ENCODE measurements around the gene TNFRSF18.
A peak's percentile ranks its signal among the peaks of the same experiment; 100 is the strongest.

Gene TNFRSF18

GRCh38 chr1:1160281-1160930 is 46.0 kb downstream of the TNFRSF18 start:
- CTCF ChIA-PET = interaction anchor here (3.0 kb wide), 1 partner anchor 38 kb away, joined by 14 read pairs; no protein-coding TSS in a partner anchor
- POLR2A ChIA-PET = no interaction called here
- DNase-seq (ENCODE audit: extremely low spot score) = no peak
- TF ChIP-seq CTCF (IDR thresholded peaks at IDR 0.05; ENCODE audit: control extremely low read depth, extremely low read depth, low read depth, missing control alignments) = no peak

GRCh38 chr1:1157914-1158710 is 48.3 kb downstream of the TNFRSF18 start:
- DNase-seq (ENCODE audit: extremely low spot score) = peak; percentile 82
- POLR2A ChIA-PET = no interaction called here
- CTCF ChIA-PET = interaction anchor here (1.1 to 3.0 kb wide), 2 partner anchors 36 to 73 kb away, joined by 3 to 14 read pairs; no protein-coding TSS in a partner anchor
- TF ChIP-seq CTCF (IDR thresholded peaks at IDR 0.05; ENCODE audit: control extremely low read depth, extremely low read depth, low read depth, missing control alignments) = no peak

GRCh38 chr1:1157426-1157913 is 48.9 kb downstream of the TNFRSF18 start:
- POLR2A ChIA-PET = no interaction called here
- no peak for TF ChIP-seq CTCF (IDR thresholded peaks at IDR 0.05; ENCODE audit: control extremely low read depth, extremely low read depth, low read depth, missing control alignments)
- CTCF ChIA-PET = interaction anchor here (1.1 to 3.0 kb wide), 4 partner anchors 35 to 93 kb away, joined by 3 to 14 read pairs (median 4); no protein-coding TSS in a partner anchor
- peak; percentile 90 for DNase-seq (ENCODE audit: extremely low spot score)

GRCh38 chr1:1157033-1157365 is 49.4 kb downstream of the TNFRSF18 start:
- POLR2A ChIA-PET = interaction anchor here (0.6 kb wide), 1 partner anchor 27 kb away, joined by 8 read pairs; no protein-coding TSS in a partner anchor
- CTCF ChIA-PET = interaction anchor here (1.1 to 1.3 kb wide), 3 partner anchors 34 to 94 kb away, joined by 3 to 4 read pairs (median 3); no protein-coding TSS in a partner anchor
- no peak for TF ChIP-seq CTCF (IDR thresholded peaks at IDR 0.05; ENCODE audit: control extremely low read depth, extremely low read depth, low read depth, missing control alignments)
- DNase-seq (ENCODE audit: extremely low spot score) = no peak

- POLR2A ChIA-PET = interaction anchor here (0.6 kb wide), 1 partner anchor 27 kb away, joined by 8 read pairs; no protein-coding TSS in a partner anchor
- no peak for TF ChIP-seq CTCF (IDR thresholded peaks at IDR 0.05; ENCODE audit: control extremely low read depth, extremely low read depth, low read depth, missing control alignments)
- no peak for DNase-seq (ENCODE audit: extremely low spot score)
- CTCF ChIA-PET = interaction anchor here (1.1 to 1.3 kb wide), 3 partner anchors 34 to 94 kb away, joined by 3 to 4 read pairs (median 3); no protein-coding TSS in a partner anchor
Observed at GRCh38 chr1:1156140-1157032, 50.0 kb downstream of the TNFRSF18 start.
